ENCODE results near the gene RUSF1.
"Not testable (repeated sequence)": the region's sequence is repeated elsewhere in the genome, so short reads cannot be mapped to it uniquely, and the experiment has no call there.

RUSF1 gene

DNA sequence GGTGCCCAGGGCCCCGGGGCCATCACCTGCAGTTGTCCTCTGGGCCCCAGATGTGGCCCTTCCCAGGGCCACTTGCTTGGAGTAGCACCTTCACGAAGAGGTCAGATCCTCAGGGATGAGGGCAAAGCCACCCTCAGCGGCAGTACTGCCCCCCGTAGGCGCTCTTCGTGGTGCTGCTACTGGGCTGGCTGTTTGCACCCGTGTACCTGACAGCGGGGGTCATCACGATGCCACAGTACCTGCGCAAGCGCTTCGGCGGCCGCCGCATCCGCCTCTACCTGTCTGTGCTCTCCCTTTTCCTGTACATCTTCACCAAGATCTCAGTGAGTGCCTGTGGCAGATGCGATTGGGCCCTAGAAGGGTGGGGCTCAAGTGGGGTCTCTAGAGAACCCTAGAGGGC lies 22.6 kb downstream of the RUSF1 start:
- DNase-seq, result no peak

DNA sequence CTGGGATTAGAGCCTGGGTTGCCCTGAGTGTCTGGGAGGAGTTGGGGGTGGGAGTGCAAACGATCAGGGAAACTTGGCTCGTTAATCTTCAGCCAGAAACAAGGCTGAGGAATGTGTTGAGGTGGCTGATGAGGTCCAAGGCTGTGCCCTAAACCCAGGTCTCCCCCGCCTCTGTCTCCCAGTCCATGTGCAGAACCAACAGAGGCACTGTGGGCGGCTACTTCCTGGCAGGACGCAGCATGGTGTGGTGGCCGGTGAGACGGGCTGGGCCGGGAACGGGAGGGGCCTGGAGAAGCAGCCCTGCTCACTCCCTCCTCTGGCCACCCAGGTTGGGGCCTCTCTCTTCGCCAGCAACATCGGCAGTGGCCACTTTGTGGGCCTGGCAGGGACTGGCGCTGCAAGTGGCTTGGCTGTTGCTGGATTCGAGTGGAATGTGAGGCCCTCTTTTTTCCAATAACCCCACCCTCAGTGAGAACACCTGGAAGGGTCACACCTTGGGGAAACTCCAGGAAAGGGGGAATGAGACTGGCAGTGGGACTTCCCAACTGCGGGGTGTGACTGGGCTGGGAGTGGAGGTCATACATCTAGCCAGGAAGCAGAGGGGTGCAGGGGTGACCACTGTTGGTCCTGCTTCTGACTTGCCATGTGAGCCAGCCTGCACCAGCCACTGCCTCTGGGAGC lies 23.6 kb downstream of the RUSF1 start:
- DNase-seq, result no peak

GRCh38 chr16:31484048-31484447 lies 24.1 kb downstream of the RUSF1 start:
- not testable (repeated sequence) for DNase-seq

GRCh38 chr16:31483081-31483480 lies 25.1 kb downstream of the RUSF1 start, which contains the start of gene SLC5A2:
Gene SLC5A2, plus strand, starts transcription at chr16:31483123. Its CDS starts 14 bp downstream, at chr16:31483137.
- DNase-seq, result no peak

GRCh38 chr16:31480851-31481536 lies 27.2 kb downstream of the RUSF1 start:
- DNase-seq, result no peak

- DNase-seq, result no peak
Observed at GRCh38 chr16:31479751-31480150, 28.4 kb downstream of the RUSF1 start.

- DNase-seq, result no peak
Observed at GRCh38 chr16:31478956-31479355, 29.2 kb downstream of the RUSF1 start.

- peak; percentile 41 to 50 for DNase-seq
Observed at GRCh38 chr16:31477220-31478216, 30.7 kb downstream of the RUSF1 start.

GRCh38 chr16:31476303-31477219 lies 31.6 kb downstream of the RUSF1 start:
- peak; percentile 92 to 94 for DNase-seq

- DNase-seq, result no peak
Observed at GRCh38 chr16:31475946-31476302, 32.3 kb downstream of the RUSF1 start.

DNA sequence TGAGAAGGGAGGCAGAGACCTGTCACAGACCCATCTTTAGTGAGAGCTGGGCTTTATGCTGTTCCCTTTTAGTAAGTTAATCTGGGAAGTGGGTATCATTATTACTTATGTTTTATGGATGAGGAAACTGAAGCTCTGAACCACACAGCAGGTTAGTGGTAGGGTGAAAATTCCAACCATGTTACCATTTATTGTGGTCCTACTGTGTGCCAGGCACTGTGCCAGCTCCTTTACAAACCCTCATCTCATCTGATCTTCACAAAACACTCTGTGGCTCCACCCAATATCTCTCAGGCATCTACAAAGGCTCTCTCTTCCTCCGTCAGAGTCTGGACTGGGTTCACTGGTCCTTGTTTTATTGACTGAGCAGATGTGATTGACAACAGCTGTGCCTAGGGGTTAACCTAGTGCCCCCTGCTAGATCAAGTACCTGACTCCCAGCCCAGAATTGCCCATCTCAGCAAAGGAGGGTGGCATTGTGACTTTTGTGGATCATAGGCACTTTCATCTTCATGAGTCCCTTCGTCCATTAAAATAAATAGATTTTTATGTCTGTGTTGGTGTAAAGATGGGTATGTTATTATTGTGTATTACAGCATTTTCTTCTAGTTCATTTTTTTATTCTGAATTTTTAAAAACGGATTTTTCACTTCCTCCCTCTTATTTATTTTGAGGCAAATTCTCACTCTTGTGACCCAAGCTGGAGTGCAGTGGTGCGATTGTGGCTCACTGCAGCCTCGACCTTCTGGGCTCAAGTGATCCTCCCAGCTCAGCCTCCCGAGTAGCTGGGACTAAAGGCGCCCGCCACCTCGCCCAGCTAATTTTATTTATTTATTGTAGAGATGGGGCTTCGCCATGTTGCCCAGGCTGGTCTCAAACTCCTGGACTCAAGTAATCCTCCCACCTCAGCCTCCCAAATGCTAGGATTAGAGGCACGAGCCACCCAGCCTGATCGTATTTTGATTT lies 33.1 kb downstream of the RUSF1 start:
- DNase-seq, result no peak

DNA sequence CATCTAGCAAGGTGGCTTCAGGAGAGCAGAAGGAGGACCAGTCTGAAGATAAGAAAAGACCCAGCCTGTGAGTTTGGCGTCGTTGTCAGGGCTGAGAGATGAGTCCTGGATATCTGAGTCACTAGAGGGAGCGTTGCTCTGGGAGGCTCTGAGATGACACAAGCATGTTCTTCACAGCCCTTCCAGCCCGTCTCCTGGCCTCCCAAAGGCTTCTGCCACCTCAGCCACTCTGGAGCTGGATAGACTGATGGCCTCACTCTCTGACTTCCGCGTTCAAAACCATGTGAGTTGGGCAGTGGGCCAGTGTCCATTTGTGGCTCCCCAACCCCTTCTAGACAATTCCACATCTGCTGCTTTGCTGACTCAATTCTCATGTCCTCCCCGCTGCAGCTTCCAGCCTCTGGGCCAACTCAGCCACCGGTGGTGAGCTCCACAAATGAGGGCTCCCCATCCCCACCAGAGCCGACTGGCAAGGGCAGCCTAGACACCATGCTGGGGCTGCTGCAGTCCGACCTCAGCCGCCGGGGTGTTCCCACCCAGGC lies 33.9 kb downstream of the RUSF1 start:
- DNase-seq, result no peak

- DNase-seq, result no peak
Observed at GRCh38 chr16:31473264-31473984, 34.8 kb downstream of the RUSF1 start.

DNA sequence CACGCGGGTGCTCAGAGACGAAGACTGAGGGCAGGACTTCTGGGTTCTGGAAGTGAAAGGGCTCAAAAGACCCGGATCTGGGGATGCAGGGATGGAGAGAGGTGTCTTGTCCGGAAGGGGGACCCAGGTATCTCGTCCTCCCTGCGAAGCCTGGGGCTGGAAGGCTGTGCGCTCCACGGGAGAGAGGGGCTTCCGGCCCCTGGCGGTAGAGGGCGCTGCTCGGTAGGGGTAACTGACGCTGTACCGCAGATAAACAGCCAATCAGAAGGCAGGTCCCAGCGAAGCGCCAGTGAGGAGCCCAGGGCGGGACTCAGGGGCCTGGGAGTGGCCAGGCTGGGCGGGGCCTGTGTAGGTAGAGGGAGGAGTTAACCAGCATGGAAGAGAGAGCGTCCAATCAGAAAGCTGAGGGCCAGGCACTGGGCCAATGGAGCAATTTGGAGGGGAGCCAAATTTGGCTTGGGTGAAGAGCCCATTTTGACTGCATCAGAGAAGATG lies 35.4 kb downstream of the RUSF1 start:
- DNase-seq, result peak; percentile 50 to 52

DNA sequence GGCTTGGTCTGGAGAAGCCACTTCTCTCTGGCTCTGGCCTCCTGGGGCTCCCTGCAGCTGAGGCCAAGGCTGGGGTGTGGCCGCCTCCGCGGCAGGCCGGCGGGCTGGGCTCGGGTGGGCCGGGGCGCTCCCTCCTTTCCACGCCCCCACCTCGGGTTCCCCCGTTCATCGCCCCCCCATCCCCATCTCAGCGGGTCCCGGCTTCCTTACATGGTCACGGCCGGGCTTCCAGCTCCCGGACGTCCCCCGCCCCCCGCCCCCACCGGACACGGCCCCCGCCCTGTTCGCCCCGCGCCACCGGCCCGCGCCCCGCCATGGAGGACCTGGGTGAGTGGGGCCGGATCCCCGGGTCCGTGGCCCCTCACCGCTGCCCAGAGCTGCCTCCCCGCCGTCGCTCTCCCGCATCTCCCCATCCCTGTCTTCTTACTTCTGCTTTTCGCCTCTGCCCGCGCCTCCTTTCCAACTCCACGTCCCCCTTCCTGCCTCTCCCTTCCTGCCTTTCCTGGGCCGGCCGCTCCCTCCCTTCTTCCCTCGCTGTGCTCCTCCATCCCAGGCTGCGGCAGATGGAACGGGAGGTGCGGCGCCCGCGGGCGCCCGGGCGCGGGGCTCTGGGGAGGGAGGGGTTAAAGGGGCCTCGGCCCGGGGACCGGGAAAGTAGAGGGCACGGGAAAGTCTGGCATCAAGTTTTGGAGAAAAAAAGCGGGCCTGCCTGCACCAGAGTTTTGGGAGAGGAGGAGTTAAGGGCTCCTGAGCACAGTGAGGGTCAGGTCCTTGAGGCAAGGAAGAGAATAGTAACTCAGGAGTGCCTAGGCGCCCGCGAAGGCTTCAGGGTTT lies 36.1 kb downstream of the RUSF1 start, which contains the start of gene TGFB1I1:
Gene TGFB1I1 (plus strand): TSS at position 278 of the 834 bp plus-strand sequence. CDS start 37 bp downstream, at position 315.
- DNase-seq, result no peak

DNA sequence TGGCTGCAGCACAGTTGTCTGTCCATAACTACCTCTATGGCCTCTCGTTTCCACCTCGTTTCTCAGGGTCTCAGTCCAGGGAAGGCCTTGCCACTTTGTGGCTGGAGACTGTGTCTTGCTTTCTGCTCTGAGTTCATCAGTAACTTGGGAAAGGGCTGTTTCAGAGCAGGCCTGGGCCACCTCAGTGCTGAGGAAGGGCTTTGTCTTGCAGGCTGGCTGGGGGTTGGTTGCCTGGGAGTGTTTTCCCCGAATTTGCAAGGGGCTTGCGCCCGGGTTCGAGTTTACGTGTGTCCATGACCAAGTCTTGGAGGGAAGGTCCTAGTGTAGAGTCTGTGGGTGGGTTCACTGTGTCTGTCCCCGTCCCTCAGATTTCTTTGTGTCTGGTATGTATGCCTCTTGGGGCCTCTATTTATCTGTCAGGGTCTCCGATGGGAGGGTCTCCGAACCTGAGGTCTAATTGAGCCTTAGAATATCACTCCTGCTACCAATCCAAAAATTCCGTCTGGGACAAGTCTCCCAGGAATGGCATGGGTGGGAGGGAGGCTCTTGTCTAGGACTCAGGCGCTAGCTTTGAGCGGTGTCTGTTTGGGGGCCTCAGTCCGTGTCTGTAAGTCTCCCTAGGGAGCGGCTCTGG lies 36.8 kb downstream of the RUSF1 start:
- no peak for DNase-seq

DNA sequence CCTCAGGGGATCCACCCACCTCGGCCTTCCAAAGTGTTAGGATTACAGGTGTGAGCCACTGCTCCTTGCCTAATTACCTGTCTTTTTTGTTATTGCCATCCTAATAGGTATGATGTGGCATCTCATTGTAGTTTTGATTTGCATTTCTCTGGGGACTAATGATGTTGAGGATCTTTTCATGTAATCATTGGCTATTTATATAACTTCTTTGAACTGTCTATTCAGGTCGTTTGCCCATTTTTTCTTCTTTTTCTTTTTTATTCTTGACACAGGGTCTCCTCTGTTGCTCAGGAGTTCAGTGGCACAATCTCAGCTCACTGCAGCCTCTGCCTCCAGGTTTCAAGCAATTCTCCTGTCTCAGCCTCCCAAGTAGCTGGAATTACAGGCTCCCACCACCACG lies 37.6 kb downstream of the RUSF1 start:
- no peak for DNase-seq

- no peak for DNase-seq
Observed at GRCh38 chr16:31467858-31468257, 40.3 kb downstream of the RUSF1 start.

Measured in activated CD4-positive, alpha-beta T cell treated with anti-CD3 and anti-CD28 coated beads, Interleukin-2, amount 50 U/mL, for 48 hours (primary cell).